Measurements from ENCODE around the gene C16orf95.

GRCh38 chr16:87253536-87253935 lies 63.7 kb downstream of the C16orf95 start:
- no peak for TF ChIP-seq CTCF (IDR thresholded peaks at IDR 0.05)
- TF ChIP-seq ZFX (IDR thresholded peaks at IDR 0.05; ENCODE audit: borderline replicate concordance), result no peak
